NCI-H774 (cell line): ENCODE measurements around the gene SRGAP1.
"Not testable (repeated sequence)": the region's sequence is repeated elsewhere in the genome, so short reads cannot be mapped to it uniquely, and the experiment has no call there.

Experiments
- DNase-seq: peaks from one replicate; lab custom pipeline; 2025; lab: John Stamatoyannopoulos, UW

SRGAP1 gene

GRCh38 chr12:64170024-64170423 lies 325.5 kb downstream of the SRGAP1 start:
- peak; percentile 57 for DNase-seq

- no peak for DNase-seq
These were observed 326.2 kb downstream of the SRGAP1 start for GRCh38 chr12:64170730-64171129.

- no peak for DNase-seq
These were observed 327.2 kb downstream of the SRGAP1 start for GRCh38 chr12:64171715-64172114.

- DNase-seq, result no peak
These were observed 327.9 kb downstream of the SRGAP1 start for GRCh38 chr12:64172143-64172970.

- no peak for DNase-seq
These were observed 329.0 kb downstream of the SRGAP1 start for GRCh38 chr12:64173456-64173855.

GRCh38 chr12:64175254-64175945 lies 330.9 kb downstream of the SRGAP1 start:
- DNase-seq, result no peak

DNA sequence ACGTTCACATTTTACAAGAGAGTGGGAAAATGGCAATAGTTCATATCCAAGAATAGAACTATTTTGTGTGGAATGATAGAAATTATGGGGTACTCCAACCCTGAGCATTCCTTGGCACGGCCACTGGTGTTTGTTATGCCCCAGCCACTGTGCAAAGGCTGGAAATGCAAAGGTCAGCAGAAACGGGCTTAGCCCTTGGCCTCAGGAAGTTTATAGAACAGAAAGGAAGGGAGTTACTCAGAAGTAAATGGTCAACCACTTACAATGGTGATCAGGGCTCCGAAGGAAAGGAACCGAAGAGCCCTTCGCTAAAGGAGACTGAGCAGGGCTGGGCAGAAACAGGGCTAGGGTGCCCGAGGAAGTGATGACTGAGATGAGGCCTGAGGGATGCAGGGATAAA lies 332.5 kb downstream of the SRGAP1 start:
- DNase-seq, result no peak

GRCh38 chr12:64178122-64178521 lies 333.6 kb downstream of the SRGAP1 start:
- no peak for DNase-seq

DNA sequence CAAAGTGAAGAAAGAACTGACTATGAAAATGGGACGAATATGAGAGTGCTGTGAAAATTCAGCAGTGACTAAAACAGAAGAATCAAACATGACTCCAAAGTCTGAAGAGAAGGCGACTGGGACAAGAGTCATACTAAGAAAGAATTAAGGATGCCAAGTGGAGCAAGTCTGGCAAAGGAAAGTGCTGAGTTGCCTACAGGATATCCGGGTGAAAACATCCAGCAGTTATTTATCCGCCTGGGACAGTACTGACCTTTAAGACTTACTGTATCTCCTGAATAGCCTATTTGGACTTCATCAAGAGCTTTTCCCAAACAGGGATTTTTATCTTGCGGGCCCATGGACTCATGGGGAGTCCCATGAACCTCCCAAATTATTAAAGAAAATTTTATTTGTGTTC lies 336.5 kb downstream of the SRGAP1 start:
- no peak for DNase-seq

DNA sequence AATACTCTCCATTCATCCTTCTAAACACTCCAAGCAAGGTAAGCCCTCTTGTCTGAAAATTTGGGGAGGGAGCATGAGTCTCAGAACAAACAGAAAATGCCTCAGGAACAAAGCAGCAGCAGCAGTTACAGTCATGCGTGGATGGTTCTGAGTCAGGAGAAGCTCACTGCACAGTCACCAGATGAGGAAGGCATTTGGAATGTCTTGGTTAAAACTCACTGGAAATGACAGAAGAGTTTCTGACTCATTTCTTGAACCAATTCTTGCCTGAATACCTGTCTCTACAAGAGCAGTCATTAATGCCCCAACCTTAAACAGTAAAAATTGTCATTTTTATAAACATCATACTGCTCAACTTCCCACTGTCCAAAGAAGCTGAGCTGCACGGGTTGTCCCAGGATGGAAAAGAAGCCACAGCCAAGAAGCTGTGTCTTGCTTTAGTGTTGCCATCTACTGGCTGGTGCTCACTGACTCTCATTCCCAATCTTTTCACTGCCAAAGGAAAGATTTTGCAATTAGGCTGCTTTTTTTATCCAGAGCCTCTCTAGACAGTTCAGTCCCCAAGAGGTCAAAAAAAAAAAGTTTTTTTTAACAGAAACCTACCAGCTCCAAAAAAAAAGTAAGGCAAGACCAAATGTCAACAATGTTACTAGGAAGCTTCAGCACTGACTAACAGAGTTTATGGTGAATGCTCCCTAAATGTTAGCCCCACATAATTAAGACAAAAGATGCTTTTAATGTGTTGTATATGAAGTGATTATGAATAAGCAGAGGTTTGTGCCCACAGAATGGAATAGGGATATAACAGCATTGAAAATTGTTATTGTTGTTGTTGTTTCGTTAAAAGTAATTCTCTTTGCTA lies 337.2 kb downstream of the SRGAP1 start:
- DNase-seq, result peak; percentile 8

DNA sequence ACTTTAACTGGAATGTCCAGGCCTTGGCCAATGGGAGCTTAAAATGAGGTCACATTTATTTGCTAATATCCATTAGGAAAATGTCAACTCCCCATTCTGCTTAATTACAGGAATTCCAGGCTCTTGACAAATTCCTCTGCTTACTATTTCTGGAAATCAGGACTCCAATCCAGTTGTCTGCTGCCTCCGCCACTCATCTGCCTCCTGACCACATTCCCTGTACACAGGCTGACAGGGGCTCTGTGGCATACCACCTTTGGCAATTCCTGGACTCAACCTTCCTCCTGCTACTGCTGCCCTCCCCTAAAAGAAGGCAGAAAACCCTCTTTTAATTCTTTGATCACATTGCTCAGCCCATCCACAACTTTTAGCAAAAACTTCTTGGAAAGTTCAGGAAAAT lies 339.7 kb downstream of the SRGAP1 start:
- no peak for DNase-seq

DNA sequence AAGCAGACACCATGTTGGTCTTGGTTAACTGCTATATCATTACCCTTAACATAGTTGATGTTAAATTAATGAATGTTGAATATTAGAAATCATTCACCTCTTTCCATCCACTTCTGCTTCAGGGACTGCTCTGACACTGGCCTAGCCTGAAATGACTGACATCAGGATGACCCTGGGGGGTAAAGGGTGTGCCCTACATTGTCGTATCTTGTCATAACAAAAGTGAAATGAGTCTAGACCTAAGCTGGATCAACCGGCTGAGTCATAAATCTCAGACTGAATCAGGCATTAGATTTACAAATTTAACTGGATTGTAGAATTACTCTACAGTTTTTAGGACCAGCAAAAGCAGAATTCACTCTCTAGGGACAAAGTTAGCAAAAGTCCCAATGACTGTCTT lies 342.3 kb downstream of the SRGAP1 start:
- no peak for DNase-seq

- DNase-seq, result no peak
These were observed 342.9 kb downstream of the SRGAP1 start for GRCh38 chr12:64187370-64187769.

DNA sequence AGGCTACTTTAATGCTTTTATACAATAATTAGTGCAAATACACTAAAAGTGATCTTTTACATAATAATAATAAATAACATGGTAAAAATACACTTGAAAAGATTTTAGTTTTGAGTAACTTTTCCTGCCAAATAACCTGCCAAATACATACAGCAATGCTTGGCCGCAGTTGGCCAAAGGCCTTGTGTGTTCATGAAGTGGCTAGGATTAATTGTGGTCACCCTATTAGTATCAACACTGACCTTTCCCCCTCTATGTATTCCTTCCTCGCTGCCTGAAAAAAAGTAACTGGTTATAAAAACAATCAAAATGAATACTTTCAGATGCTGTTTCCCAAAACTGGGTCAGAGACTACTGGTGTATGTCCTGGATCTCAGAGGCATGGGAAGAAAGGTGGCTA lies 343.3 kb downstream of the SRGAP1 start:
- no peak for DNase-seq

DNA sequence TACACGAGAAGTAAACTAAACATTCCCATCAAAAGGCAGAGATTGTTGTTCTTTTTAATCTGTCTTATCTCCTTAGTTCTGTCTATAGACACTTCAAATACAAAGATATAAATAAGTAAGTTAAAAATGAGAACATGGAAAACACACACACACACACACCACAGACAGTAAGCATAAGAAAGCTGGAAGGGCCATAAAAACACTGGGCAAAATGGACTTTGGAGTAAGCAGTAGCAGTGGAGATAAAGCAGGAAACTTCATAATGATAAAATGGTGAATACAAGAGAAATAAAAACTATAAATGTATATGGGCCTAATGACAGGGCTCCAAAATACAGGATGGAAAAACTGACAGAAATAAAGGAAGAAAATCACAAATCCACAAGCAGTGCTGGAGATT lies 345.0 kb downstream of the SRGAP1 start:
- no peak for DNase-seq

- DNase-seq, result no peak
These were observed 345.6 kb downstream of the SRGAP1 start for GRCh38 chr12:64190140-64190539.

DNA sequence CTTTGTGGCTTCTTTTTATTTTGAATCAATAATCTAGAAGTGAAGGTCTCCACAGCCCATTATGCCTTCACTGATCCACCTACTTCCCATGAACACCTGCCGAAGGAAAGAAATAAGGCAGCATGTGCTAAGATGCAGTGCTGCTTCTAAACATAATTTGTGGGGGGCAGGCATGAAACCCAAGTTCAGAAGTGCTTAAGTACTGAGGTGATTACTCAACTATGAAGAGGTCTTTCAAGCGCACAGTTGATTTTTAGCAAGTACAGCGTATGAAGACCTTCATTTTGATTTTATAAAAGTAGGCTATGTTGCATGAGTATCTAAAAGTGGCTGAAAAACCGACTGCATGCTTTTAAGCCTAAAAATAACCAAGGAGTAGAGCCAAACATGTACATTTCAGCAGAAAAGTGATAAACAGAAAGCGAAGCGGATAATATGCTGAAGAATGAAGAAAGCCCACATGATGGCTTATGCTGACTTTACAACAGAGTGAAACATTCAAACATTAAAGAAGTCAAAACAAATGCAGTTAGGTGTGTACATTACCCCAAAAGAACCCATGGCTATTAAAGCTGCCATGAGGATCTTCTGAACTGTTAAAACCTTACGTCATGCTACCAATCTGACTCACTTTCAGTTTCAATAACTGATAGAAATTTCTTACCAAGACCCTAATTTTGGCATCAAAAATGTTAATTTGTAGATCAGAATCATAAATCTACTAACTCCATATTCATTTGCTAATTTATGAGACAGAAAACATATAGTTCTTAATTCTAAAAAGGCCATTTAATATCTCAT lies 348.3 kb downstream of the SRGAP1 start:
- DNase-seq, result no peak

DNA sequence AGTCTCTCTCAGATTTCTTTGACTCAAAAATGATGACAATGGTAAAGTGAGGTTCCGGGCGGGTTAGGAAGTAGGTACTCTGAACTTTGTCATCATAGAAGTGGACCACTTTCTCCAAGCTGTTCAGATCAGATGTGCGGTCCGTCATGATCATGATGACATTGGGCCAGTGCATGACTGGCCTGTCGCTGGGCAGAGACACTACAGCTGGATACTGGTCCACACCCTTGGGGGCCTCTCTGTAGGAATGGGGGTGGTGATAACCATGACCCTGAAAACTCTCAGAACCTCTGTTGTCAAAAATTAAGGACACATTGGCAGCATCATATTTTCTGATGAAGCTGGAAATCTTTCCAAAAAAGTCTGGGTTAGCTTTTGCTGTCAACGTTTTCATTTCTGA lies 349.4 kb downstream of the SRGAP1 start:
- no peak for DNase-seq

GRCh38 chr12:64194333-64195149 lies 350.0 kb downstream of the SRGAP1 start:
- DNase-seq, result no peak

- not testable (repeated sequence) for DNase-seq
These were observed 351.3 kb downstream of the SRGAP1 start for GRCh38 chr12:64195841-64196240.

GRCh38 chr12:64203036-64203435 lies 358.5 kb downstream of the SRGAP1 start:
- DNase-seq, result no peak
